ENCODE measurements around the gene COG2.
"Not testable (repeated sequence)": the region's sequence is repeated elsewhere in the genome, so short reads cannot be mapped to it uniquely, and the experiment has no call there.

DNA sequence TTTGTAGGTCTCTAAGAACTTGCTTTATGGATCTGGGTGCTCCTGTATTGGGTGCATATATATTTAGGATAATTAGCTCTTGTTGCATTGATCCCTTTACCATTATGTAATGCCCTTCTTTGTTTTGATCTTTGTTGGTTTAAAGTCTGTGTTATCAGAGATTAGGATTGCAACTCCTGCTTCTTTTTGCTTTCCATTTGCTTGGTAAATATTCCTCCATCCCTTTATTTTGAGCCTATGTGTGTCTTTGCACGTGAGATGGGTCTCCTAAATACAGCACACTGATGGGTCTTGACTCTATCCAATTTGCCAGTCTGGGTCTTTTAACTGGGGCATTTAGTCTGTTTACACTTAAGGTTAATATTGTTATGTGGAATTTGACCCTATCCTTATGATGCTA lies 14.4 kb downstream of the COG2 start:
- not testable (repeated sequence) for TF ChIP-seq POLR2A (IDR thresholded peaks at IDR 0.05)
- TF ChIP-seq, protein P1, sequence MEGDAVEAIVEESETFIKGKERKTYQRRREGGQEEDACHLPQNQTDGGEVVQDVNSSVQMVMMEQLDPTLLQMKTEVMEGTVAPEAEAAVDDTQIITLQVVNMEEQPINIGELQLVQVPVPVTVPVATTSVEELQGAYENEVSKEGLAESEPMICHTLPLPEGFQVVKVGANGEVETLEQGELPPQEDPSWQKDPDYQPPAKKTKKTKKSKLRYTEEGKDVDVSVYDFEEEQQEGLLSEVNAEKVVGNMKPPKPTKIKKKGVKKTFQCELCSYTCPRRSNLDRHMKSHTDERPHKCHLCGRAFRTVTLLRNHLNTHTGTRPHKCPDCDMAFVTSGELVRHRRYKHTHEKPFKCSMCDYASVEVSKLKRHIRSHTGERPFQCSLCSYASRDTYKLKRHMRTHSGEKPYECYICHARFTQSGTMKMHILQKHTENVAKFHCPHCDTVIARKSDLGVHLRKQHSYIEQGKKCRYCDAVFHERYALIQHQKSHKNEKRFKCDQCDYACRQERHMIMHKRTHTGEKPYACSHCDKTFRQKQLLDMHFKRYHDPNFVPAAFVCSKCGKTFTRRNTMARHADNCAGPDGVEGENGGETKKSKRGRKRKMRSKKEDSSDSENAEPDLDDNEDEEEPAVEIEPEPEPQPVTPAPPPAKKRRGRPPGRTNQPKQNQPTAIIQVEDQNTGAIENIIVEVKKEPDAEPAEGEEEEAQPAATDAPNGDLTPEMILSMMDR (IDR thresholded peaks at IDR 0.05 in 4 of 5, conservative IDR thresholded peaks at IDR 0.05 in 1 of 5), result not testable (repeated sequence)

Data from gastrocnemius medialis (tissue), 4 donors.